COR-L47 (cell line): Measurements from ENCODE around the gene BLMH.

Experiments used
- DNase-seq: peaks from one replicate; lab custom pipeline; 2025; lab: John Stamatoyannopoulos, UW

BLMH gene

GRCh38 chr17:30199600-30199999 is 92.1 kb downstream of the BLMH start:
- no peak for DNase-seq
